Esophagus squamous epithelium (tissue), 5 donors: Measurements from ENCODE around the gene PNMA6F. TPM values are rescaled to one million over a fixed set of nuclear protein-coding genes. Genes with fewer than 3 reads are reported as not detected.
"Not testable (repeated sequence)": the region's sequence is repeated elsewhere in the genome, so short reads cannot be mapped to it uniquely, and the experiment has no call there.

ENCODE experiments used
- DNase-seq: peaks from one replicate; lab custom pipeline; 2025; lab: John Stamatoyannopoulos, UW
- H3K27ac ChIP-seq, 4 donors: fragments of 200-600 bp; sonication (generic); one replicate each; pipeline ENCODE4 v1.5.1; 2016 to 2019; ENCODE audit warnings: mild to moderate bottlenecking in 1 of 4
- H3K27me3 ChIP-seq, 4 donors: fragments of 200-600 bp; sonication (generic); 1 replicate in 3 of 4; 2 replicates in 1 of 4; pipeline versions ENCODE4 v1.5.1 to v1.6.0; 2017 to 2021; ENCODE audit warnings: antibody characterized with exemption in 1 of 4
- H3K36me3 ChIP-seq, 3 donors: fragments of 200-600 bp; sonication (generic); one replicate each; pipeline ENCODE4 v1.5.1; 2016 to 2019
- H3K4me1 ChIP-seq, 3 donors: fragments of 200-600 bp; sonication (generic); one replicate each; pipeline ENCODE4 v1.5.1; 2017 to 2019
- H3K4me3 ChIP-seq, 4 donors: fragments of 200-600 bp; sonication (generic); 1 replicate in 3 of 4; 2 replicates in 1 of 4; pipeline ENCODE4 v1.5.1; 2016 to 2019; ENCODE audit warnings: mild to moderate bottlenecking in 2 of 4, moderate library complexity in 1 of 4
- H3K9me3 ChIP-seq, 3 donors: fragments of 200-600 bp; sonication (generic); one replicate each; pipeline ENCODE4 v1.5.1; 2016 to 2019
- WGBS, 2 donors: methylation state at CpG; one replicate each; pipeline ENCODE4 v1.1.5; 2018; 5-methylcytosine and 5-hydroxymethylcytosine counted together
- intact Hi-C: fragments of 100-400 bp; cut with DNase I; formaldehyde crosslinking; loops from one replicate; pipeline ENCODE4 v1.15.0; 2022
- small RNA-seq, 4 donors: library from RNA; depleted of rRNA; stranded (forward); fragments of <200 nt; gene quantifications; one replicate each; pipeline ENCODE3, GENCODE V24; 2016
- total RNA-seq, 4 donors: library from RNA; depleted of rRNA; stranded (reverse); fragments of >200 nt; gene quantifications; one replicate each; pipeline ENCODE4 v1.1.0, GENCODE V29; 2016
- donor health status: DM: yes; HTN: yes; CAD: no.

The PNMA6F gene
- total RNA-seq, 4 donors from 2014 or later: not detected

GRCh38 chrX:153279304-153279703 lies 42.3 kb downstream of the PNMA6F start:
- H3K4me1 ChIP-seq, H3K9me3 ChIP-seq, H3K36me3 ChIP-seq, H3K27ac ChIP-seq, H3K4me3 ChIP-seq, DNase-seq, intact Hi-C loops, H3K27me3 ChIP-seq: not testable (repeated sequence)
- no CpG with 5 or more reads among the region's 8 CpGs for WGBS, 2 donors

DNA sequence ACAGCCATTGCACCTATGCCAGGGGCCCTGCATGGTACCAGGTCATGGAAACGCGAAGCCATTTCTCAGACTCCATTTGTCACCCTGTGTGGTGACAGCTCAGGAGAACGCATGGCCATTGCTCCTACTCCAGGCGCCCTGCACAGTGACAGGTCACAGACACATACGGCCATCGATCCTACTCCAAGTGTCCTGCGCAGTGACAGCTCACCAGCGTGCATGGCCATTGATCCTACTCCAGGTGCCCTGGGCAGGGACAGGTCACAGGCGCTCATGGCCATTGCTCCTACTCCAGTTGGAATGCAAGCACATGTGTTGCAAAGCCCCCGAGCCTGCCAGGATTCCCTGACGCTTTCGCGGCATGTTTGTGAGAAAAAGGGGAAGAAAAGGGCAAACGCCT lies 45.5 kb downstream of the PNMA6F start:
- DNase-seq, H3K4me3 ChIP-seq, H3K36me3 ChIP-seq, intact Hi-C loops, H3K27me3 ChIP-seq, H3K9me3 ChIP-seq, H3K4me1 ChIP-seq, H3K27ac ChIP-seq: not testable (repeated sequence)
- no CpG with 5 or more reads among the region's 14 CpGs for WGBS, 2 donors

- H3K4me3 ChIP-seq, H3K27me3 ChIP-seq, H3K4me1 ChIP-seq, H3K36me3 ChIP-seq, H3K9me3 ChIP-seq, intact Hi-C loops, DNase-seq, H3K27ac ChIP-seq: not testable (repeated sequence)
- WGBS, 2 donors: no CpG with 5 or more reads among the region's 16 CpGs
Measured at GRCh38 chrX:153275418-153275817, 46.1 kb downstream of the PNMA6F start.

- H3K9me3 ChIP-seq, H3K27ac ChIP-seq, DNase-seq, H3K27me3 ChIP-seq, H3K4me1 ChIP-seq, intact Hi-C loops, H3K36me3 ChIP-seq, H3K4me3 ChIP-seq: not testable (repeated sequence)
- WGBS, 2 donors: no CpG with 5 or more reads among the region's 21 CpGs
Measured at GRCh38 chrX:153272584-153272983, 49.0 kb downstream of the PNMA6F start.

DNA sequence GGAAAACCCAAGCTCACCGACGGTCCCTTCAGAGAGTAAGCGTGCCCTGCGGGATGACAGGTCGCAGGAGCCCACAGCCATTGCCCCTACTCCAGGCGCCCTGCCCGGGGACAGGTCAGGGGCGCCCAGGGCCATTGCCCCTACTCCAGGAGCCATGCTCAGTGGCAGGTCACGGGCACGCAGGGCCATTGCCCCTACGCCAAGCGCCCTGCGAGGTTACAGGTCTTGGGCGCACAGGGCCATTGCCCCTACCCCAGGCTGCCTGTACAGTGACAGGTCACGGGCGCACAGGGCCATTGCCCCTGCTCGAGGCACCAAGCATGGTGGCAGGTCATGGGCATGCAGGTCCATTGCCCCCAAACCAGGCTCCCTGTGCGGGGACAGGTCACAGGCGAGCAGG lies 49.5 kb downstream of the PNMA6F start:
- intact Hi-C loops: not testable (repeated sequence)
- no CpG with 5 or more reads among the region's 19 CpGs for WGBS, 2 donors

More for the DNA sequence above, 49.5 kb downstream of the PNMA6F start:
- not testable (repeated sequence) for H3K27ac ChIP-seq, H3K36me3 ChIP-seq, H3K9me3 ChIP-seq, DNase-seq, H3K4me1 ChIP-seq, H3K4me3 ChIP-seq, H3K27me3 ChIP-seq

Small RNA genes lying within 50 kb of the gene (small RNA-seq; reads per million reads assigned to genes)
- gene AC152007.1: 0 reads per million in 4 donors

Other genes starting within 250 kb of the PNMA6F start
- gene PNMA6A, start 249.3 kb downstream of the PNMA6F start, total RNA-seq: 1 to 10 TPM in 1 of 4 donors, under 1 TPM in 1, not detected in 2; 0.19 to 1.3 TPM
- not detected for gene MAGEA1, start 142.5 kb downstream of the PNMA6F start, total RNA-seq
- gene ZNF275, start 12.4 kb upstream of the PNMA6F start, total RNA-seq: 1 to 10 TPM; 1.5 to 6.5 (median 2.9) TPM
- gene PNMA6E, start 79.6 kb upstream of the PNMA6F start, total RNA-seq: not detected
- under 1 TPM; 0.11 to 0.97 (median 0.37) TPM for gene ZFP92, start 89.7 kb upstream of the PNMA6F start, total RNA-seq
- 1 to 10 TPM; 1.4 to 6.6 (median 4.3) TPM for gene TREX2, start 124.3 kb upstream of the PNMA6F start, total RNA-seq
- gene HAUS7, start 148.8 kb upstream of the PNMA6F start, total RNA-seq: 10 to 100 TPM in 3 of 4 donors, 1 to 10 TPM in 1; 8.8 to 21.0 (median 12.1) TPM
- 10 to 100 TPM in 3 of 4 donors, 1 to 10 TPM in 1; 6.7 to 26.7 (median 15.7) TPM for gene BGN, start 173.2 kb upstream of the PNMA6F start, total RNA-seq
- gene ATP2B3, start 195.9 kb upstream of the PNMA6F start, total RNA-seq: not detected